Measurements from ENCODE around the gene FBXW5.

FBXW5 gene

GRCh38 chr9:136899196-136899595, 45.3 kb downstream of the FBXW5 start:
- peaks cover 37% of the 10 kb centered on the region for H3K4me1 Mint-ChIP-seq
- peak overlapping the region; percentile 74 for H3K27ac Mint-ChIP-seq

GRCh38 chr9:136898483-136899100, 45.9 kb downstream of the FBXW5 start:
- DNase-seq (ENCODE audit: low spot score in 2 of 2) (no peak), ATAC-seq (ENCODE audit: low read depth) (no peak)
- Mint-ChIP-seq H3K9me3 (no peaks in the 10 kb centered on the region), H3K27ac (peak overlapping the region; percentile 74), H3K36me3 (peaks cover 8% of the 10 kb centered on the region), H3K4me1 (peaks cover 39% of the 10 kb centered on the region), H3K27me3 (no peaks in the 10 kb centered on the region), H3K4me3 (no peak overlapping the region)

More at GRCh38 chr9:136899196-136899595, 45.3 kb downstream of the FBXW5 start:
- ATAC-seq (ENCODE audit: low read depth) (peak; percentile 39), DNase-seq (ENCODE audit: low spot score in 2 of 2) (no peak)
- H3K36me3 Mint-ChIP-seq: peaks cover 8% of the 10 kb centered on the region
- no peaks in the 10 kb centered on the region for H3K9me3 Mint-ChIP-seq
- peak overlapping the region; percentile 49 for H3K4me3 Mint-ChIP-seq
- H3K27me3 Mint-ChIP-seq: no peaks in the 10 kb centered on the region

GRCh38 chr9:136896027-136896426, 48.5 kb downstream of the FBXW5 start:
- ATAC-seq (ENCODE audit: low read depth): no peak
- no peak overlapping the region for H3K4me3 Mint-ChIP-seq
- peaks cover 34% of the 10 kb centered on the region for H3K4me1 Mint-ChIP-seq
- H3K27me3 Mint-ChIP-seq: no peaks in the 10 kb centered on the region
- no peak overlapping the region for H3K27ac Mint-ChIP-seq
- no peak for DNase-seq (ENCODE audit: low spot score in 2 of 2)
- H3K36me3 Mint-ChIP-seq: peaks cover 6% of the 10 kb centered on the region
- H3K9me3 Mint-ChIP-seq: no peaks in the 10 kb centered on the region

- ATAC-seq (ENCODE audit: low read depth) (no peak), DNase-seq (ENCODE audit: low spot score in 2 of 2) (no peak)
- no peaks in the 10 kb centered on the region for H3K36me3 Mint-ChIP-seq
- no peaks in the 10 kb centered on the region for H3K27me3 Mint-ChIP-seq
- peaks cover 25% of the 10 kb centered on the region for H3K4me1 Mint-ChIP-seq
- no peak overlapping the region for H3K4me3 Mint-ChIP-seq
- no peaks in the 10 kb centered on the region for H3K9me3 Mint-ChIP-seq
- no peak overlapping the region for H3K27ac Mint-ChIP-seq
Observed at GRCh38 chr9:136890661-136891060, 53.9 kb downstream of the FBXW5 start.

All from memory B cell (primary cell).